Measurements from ENCODE around the gene DAB2IP.

DAB2IP gene

DNA sequence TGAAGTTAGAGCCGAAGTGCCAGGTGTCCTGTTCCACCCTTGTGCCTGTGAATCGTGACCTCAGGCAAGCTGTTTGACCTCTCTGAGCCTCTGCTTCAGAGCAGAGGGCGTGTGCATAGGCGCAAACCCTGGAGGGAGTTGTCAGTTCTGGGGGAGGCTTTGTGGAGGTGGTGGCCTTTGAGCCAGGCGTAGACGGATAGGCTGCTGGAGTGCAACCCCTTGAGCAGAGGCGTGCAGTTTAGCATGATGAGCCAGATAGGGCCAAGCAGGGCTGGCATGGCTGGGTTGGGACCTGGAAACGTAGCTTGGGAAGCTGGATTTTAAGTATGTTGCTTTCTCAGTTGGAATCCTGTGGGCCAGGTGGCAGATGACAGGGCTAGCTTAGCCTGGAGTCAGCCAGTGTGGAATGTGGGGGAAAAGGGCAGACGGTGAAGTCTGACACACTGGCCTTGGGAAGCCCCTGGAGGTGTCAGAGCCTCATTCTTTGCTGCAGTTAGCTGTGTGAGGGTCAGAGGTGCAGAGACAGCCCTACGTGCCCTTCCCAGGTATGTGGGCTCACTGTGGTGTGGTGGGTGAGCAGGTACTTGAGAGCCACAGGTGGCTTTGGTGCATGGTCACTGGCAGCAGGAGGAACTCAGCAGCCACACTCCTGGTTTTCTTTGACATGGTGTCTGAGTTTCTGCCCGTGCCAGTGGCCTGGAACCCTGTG, 93.4 kb downstream of the DAB2IP start:
- no peak for DNase-seq (ENCODE audit: low read depth)

GRCh38 chr9:121745396-121745695, 93.9 kb downstream of the DAB2IP start:
- no peak for DNase-seq (ENCODE audit: low read depth)

DNA sequence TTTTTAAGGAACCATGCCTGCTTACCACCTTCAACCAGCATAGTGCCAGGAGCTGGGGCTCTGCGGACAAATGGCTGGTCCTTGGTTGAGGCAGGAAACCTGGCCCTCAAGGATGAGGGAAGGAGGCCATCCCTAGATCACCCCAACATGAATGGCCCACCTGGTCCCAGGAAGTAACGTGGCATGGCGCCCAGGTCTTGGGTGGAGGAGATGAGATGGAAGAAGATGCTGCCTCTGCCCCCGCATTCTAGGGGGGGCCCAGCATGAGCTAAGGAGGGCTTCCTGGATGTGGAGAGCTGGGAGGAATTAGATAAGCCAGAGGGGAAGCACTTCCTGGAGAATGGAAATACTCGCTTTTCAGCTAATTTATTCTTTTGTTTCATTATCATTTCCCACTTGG, 95.0 kb downstream of the DAB2IP start:
- no peak for DNase-seq (ENCODE audit: low read depth)

- DNase-seq (ENCODE audit: low read depth), result no peak
These were observed 95.4 kb downstream of the DAB2IP start for GRCh38 chr9:121746866-121747265.

DNA sequence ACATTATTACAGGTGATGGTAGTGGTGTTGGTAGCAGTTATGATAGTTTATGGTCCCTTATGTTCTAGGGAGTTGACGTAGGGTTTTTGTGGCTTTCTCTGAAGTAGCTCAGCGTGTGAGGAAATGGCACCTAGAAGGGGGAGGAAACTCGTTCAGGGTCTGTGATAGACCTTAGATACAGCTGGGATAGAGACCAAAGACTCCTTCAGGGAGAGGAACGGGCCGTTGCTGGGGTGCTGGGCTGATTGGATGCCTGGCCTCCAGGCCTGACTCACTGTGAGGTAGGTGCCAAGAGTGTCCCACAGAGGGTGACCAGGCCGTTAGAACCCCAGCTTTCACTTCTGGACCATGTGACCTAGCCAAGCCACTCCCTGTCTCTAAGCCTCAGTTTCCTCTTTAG, 96.6 kb downstream of the DAB2IP start:
- DNase-seq (ENCODE audit: low read depth), result no peak

DNA sequence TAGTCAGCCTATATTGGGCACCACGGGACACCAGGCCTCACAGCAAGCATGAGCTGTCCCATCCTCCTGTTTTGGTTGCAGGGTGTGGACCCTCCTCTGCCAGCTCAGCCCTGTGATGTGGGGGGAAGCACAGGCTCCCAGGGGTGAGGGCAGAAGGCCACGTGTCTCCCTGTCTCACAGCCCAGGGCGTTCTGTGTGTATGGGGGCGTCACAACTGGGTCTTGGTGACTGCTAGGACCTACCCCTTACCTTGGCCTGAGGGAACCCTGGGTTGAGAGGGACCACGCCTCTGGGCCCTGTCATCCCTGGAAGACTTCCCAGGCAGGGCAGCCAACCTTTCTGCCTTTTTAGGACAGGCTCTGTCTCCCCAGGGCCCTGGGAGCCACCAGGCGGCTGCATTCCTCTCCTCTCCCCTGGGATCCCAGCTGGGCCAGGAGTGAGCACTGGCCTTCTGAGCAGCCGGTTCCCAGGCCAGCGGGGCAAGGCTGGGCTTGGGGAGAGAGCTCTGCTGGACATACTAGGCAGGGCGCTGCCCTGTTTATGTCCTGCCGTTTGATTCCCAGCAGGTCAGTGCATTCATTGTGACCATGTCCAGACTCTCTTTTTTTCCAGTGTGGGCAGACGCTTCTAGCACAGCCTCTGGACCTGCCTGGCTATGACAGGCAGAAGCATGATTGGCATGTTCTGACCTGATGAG, 97.4 kb downstream of the DAB2IP start:
- no peak for DNase-seq (ENCODE audit: low read depth)

DNA sequence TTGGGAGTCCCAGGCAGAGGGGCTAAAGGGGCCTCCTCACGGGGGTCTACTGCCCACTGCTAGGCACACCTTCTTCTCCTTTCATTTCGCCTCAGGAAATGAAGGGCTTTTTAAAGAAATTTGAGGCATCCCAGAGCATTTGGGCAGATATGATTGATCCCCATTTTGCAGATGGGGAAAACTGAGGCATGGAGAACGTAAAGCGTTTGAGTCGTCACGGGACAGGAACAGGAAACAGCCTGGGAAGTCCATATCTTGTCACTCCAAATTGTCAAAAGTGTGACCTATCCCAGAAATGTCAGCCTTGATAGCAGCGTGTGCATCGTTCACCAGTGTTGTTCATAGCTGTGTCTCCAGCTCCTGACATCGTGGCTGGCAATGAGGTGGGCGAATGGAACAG, 98.2 kb downstream of the DAB2IP start:
- no peak for DNase-seq (ENCODE audit: low read depth)

DNA sequence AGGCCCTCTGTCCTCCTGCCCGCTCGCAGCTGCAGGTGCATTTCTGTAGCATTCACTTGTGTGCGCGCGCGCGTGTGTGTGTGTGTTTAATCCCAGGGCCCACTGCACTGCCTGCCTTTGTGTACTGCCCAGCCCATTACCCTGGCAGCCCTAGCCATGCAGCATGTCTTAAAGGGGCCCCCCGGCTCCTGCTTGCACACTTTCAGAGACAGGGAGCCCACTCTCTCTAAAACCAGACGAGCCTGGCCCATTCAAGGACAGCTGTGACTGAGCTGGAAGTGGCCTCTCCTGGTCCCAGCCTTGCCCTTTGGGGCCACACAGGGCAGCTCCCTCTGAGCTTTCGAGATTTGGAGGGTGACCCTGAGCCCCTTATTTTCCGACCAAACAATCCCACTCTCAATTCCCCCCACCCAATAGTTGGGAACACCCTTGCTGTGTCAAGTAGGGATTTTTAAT, 98.9 kb downstream of the DAB2IP start:
- no peak for DNase-seq (ENCODE audit: low read depth)

DNA sequence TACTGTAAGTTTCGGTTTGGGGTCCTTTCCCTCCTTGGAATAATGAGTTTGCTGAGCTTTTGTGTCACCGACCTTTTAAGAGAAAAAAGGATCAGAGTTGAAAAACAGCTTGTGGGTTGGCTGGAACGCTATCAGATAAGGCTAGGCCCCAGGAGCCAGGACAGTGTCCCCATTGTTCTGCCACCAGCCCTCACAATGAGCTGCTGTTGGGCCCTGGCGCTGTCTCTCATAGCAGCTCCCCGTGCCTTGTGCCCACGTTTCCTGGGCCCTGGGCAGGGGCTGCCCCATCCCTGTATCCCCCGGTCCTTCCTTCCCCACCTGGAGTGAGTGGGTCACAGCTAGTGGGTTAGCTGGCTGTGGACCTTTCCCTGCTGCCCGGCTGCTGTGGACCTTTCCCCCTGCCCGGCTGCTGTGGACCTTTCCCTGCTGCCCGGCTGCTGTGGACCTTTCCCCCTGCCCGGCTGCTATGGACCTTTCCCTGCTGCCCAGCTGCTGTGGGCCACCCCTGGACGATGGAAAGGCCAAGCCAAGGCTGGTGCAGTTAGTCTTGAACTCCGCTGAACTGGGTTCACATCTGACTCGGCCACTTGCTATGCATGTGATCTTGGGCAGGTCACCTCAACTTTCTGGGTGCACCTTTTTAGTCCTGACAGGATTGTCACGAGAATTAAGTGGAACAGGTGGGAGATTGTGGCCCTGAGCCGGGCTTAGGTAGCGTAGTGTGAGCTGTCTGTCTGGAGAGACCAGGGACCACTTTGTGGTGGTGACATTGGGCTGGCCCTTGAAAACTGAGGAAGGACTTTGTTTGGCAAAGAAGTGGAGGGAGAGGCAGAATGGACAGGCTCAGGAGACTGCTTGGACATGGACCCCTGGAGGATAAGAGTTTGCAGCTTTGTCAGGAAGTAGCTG, 99.5 kb downstream of the DAB2IP start:
- no peak for DNase-seq (ENCODE audit: low read depth)

DNA sequence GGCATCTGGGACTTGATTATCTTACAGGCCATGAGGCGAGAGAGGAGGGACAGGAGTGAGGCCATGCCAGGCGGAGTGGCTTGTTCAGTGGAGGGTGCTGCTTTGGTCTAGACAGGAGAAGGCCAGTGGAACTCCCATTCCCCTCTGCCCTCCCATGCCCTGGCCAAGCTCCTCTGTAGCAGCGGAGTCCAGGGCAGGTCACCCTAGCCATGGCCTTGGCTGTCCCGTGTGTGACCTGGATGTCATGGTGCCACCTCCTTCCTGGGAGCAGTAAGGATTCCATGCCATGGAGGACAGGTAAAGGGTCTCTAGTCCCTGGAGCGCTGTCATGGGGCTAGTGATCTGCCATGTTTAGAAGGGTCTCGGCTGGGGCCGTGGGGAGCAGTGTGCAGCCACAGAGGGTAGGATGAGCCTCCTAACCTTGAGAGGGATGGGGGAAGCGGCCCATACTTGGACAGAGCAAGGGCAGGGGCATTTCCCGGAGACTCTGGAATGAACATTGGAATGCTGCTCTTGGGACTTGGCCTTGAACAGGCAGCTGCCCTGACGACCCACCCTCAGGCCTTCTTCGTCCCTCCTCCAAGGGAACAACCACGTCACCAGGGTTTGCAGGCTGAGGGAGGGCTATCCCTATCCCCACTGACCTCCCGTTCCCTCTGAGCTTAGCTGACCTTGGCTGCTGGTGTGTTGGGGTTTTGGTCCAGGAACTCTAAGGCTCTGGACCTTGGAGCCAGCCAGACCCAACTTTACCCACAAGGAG, 100.4 kb downstream of the DAB2IP start:
- DNase-seq (ENCODE audit: low read depth), result no peak

- no peak for DNase-seq (ENCODE audit: low read depth)
These were observed 101.5 kb downstream of the DAB2IP start for GRCh38 chr9:121752929-121753328.

GRCh38 chr9:121753802-121754654, 102.6 kb downstream of the DAB2IP start:
- no peak for DNase-seq (ENCODE audit: low read depth)

GRCh38 chr9:121754655-121755436, 103.4 kb downstream of the DAB2IP start:
- no peak for DNase-seq (ENCODE audit: low read depth)

DNA sequence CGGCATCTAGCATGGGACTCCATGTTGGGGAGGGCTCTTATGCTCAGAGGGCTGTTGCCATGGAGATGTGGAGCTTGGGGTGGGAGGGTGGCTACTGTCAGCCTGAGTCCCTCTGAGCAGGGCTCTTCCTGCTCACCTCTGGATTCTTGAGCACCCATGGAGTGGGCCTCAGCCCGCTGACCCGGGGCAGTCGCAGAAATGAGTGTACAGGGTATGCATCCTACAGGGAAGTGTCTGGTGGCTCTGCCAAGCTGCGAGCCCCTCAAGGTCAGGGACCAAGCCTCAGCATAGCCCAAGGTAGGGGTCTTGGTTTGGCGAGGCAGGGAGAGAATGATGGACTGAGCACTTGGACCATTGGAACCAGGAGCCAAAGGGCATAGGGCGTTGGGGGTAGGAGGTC, 104.1 kb downstream of the DAB2IP start:
- no peak for DNase-seq (ENCODE audit: low read depth)

DNA sequence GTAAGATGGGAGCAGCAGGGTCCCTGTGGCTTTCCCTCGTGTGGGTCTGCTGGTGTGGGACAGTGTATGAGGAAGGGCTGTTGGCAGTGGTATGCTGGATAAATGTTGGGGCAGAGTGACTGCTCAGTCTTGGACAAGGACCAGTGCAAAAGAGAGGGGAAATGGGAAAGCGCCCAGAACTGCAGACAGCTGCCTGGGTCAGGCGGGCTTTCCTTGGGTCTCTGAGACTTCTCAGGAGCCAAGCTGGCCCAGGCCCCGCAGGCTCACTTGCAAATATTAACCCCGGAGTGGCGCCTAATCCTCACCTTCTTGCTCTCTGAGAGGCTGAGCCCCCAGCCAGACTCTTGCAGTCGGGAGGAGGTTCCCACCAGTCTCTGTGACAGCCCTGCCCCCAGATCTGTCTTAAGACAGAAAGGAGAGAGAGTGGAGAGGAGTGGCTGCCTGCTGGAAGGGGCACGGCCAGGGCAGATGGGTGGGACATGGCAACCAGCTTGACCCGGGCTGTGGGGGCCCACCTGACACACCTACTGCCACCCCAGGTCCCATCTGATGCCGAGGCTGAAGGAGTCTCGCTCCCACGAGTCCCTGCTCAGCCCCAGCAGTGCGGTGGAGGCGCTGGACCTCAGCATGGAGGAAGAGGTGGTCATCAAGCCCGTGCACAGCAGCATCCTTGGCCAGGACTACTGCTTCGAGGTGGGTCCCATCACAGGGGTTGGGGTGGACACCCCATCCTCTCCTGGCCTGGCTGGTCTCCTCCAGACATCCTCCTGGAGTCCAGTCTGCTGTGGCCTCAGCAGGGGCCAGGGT, 105.2 kb downstream of the DAB2IP start:
- no peak for DNase-seq (ENCODE audit: low read depth)

DNA sequence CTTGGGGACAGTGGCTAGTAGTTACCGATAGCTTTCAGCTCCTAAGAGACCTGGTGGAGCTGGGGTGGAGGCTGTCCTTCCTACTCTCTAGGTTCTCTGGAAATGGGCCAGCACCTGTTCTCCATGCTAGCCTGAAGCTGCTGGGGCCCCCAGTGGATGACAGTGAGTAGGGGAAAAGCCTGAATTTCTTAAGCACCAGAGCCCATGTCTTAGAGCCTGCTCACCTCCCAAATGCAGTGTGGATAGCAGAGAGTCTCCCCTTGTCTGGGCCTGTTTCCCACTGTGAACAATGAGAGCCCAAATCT, 105.8 kb downstream of the DAB2IP start:
- no peak for DNase-seq (ENCODE audit: low read depth)

- DNase-seq (ENCODE audit: low read depth), result no peak
These were observed 107.3 kb downstream of the DAB2IP start for GRCh38 chr9:121758693-121759092.

DNA sequence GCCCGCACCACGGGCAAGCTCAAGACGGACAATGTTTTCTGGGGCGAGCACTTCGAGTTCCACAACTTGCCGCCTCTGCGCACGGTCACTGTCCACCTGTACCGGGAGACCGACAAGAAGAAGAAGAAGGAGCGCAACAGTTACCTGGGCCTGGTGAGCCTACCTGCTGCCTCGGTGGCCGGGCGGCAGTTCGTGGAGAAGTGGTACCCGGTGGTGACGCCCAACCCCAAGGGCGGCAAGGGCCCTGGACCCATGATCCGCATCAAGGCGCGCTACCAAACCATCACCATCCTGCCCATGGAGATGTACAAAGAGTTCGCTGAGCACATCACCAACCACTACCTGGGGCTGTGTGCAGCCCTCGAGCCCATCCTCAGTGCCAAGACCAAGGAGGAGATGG, 108.6 kb downstream of the DAB2IP start:
- DNase-seq (ENCODE audit: low read depth), result no peak

DNA sequence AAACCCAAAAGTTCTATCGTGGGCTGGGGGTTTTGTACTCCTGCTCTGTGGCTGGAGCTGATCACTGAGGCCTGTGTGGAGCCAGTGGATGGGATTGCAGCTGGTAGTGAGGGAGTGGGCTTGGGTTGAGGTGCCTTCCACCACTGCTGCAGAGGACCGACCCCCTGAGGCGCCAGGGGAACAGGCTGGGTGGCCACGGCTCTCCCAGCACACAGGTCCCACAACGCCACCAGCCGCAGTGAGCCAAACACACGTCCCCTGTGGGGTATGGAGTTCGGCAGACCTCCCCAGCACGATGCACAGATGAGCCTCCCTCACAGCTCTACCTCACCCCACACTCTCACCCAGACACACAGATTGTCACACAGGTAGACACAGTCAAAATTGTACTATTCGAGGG, 109.1 kb downstream of the DAB2IP start:
- no peak for DNase-seq (ENCODE audit: low read depth)

DNA sequence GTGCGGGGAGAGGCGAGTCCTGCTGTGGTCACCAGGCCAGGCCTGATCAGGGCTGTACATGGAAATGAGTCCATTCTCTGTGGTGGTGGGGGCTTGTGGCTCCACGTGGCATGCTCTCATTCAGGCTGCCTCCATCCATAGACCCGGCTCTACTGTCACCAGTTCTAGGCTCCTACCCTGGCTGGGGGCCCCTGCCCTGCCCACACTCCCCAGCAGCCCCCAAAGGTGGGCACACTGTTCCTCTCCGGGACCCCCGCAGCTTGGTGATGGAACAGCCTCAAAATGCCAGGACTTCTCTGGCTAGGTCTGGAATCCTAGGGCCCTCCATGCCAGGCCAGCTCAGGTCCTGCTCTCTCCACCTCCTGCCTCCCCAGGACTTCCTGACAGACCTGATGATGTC, 111.7 kb downstream of the DAB2IP start:
- no peak for DNase-seq (ENCODE audit: low read depth)

All from stimulated activated CD8-positive, alpha-beta memory T cell treated with anti-CD3 and anti-CD28 coated beads, Interleukin-12 subunit alpha, Interleukin-12 subunit beta, amount 100 ng/mL, for 1 hour (primary cell).